Testis (tissue), 2 donors: ENCODE measurements around the gene GLCCI1.

Source experiments
- POLR2A ChIP-seq: fragments of 450-650 bp; IDR thresholded peaks from one replicate; pipeline ENCODE4 v1.6.1; 2017; ENCODE audit warnings: antibody characterized with exemption, mild to moderate bottlenecking, moderate library complexity
- TF ChIP-seq, protein P1 (sequence below), 3 experiments: fragments of 450-650 bp in 2 of 3; fragments of 200-600 bp in 1 of 3; sonication (generic) in 1 of 3; IDR thresholded peaks; one replicate each; pipeline ENCODE4 v1.5.1; 2016 to 2019; ENCODE audit warnings: antibody characterized with exemption in 3 of 3, mild to moderate bottlenecking in 2 of 3, moderate library complexity in 1 of 3

DNA sequence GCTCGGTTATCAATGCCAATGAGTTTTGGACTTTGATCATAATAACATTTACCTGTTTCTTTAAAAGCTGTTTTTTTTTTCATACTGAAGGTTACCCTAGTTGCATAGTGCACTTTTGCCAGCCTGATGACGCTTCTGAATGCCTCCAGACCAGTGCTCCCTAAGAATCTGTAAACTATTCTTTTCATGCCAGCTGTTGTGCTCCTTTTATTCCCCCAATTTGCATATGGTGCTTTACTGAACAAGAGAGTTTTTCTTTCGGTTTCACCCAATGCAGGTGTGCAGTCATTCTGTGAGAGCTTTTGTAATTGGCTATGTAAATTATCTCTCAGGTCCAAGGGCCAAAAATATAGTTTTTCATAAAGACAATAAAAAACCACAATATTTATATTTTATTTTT, 48.1 kb upstream of the GLCCI1 start:
- TF ChIP-seq, protein P1, sequence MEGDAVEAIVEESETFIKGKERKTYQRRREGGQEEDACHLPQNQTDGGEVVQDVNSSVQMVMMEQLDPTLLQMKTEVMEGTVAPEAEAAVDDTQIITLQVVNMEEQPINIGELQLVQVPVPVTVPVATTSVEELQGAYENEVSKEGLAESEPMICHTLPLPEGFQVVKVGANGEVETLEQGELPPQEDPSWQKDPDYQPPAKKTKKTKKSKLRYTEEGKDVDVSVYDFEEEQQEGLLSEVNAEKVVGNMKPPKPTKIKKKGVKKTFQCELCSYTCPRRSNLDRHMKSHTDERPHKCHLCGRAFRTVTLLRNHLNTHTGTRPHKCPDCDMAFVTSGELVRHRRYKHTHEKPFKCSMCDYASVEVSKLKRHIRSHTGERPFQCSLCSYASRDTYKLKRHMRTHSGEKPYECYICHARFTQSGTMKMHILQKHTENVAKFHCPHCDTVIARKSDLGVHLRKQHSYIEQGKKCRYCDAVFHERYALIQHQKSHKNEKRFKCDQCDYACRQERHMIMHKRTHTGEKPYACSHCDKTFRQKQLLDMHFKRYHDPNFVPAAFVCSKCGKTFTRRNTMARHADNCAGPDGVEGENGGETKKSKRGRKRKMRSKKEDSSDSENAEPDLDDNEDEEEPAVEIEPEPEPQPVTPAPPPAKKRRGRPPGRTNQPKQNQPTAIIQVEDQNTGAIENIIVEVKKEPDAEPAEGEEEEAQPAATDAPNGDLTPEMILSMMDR (IDR thresholded peaks at IDR 0.05): no peak
- TF ChIP-seq POLR2A: no peak
